ENCODE data around the gene RCCD1. TPM values are rescaled to one million over a fixed set of nuclear protein-coding genes. Genes with fewer than 3 reads are reported as not detected.

RCCD1 gene
- total RNA-seq, 1 experiment from 2014 or later, result 26.1 TPM

DNA sequence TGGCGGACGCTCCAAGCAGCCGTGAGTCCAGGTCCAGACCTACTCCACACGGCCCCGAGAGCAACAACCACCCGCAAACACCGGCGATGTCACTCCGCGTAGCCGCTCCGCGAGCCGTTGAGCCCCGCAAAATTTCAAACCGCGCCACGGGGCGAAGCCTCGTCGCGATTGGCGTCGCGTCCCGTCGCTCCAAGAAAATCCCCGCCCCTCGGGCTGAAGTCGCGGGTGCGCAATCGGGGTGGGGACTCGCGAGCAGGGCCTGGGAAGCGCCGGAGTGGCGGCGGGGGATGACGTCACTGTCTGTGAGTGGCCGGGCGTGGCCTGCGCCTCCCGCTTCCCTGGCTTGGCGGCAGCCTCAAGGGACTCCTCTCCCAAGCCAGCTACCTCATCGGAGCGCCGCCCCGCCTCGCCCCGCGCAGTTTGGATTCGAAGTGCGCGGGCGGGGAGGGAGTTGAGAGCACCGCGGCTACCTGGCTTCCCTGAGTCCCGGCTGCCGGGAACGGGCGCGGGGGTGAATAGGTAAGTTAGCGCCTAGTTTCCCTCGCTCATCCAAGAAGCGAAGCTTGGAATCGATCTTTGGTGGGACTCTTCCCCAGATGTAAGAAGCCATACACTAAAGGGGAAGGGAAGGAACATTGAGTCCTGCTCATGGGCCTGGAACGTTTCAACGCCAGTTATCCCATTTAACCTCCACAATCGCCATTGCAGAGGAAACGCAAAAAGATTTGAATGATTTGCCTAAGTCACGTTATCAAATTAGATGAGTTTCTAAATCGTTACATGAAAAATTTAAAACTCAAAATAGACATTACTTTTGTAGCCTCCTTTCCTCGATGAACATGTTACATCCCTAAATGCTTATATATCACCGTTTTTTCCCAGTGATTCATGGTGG, 40.0 kb downstream of the RCCD1 start, which contains the start of gene PRC1:
Gene PRC1, minus strand, starts transcription at position 119 of the 895 bp plus-strand sequence. Its CDS starts 118 bp downstream, at position 1.
- Histone ChIP-seq H3K36me3 (ENCODE audit: control insufficient read depth, insufficient read depth, low read length) (peaks cover 1% of the 10 kb centered on the region), H3K4me1 (peaks cover 13% of the 10 kb centered on the region), H3K4me3 (ENCODE audit: low read depth, low read length) (peak within 1 kb of the TSS; percentile 83), H3K9me3 (no peaks in the 10 kb centered on the region), H3K27me3 (replicated peaks; ENCODE audit: control insufficient read depth, insufficient read depth, low read length) (no peaks in the 10 kb centered on the region)
- Mint-ChIP-seq H3K27ac (ENCODE audit: unreplicated experiment) (peak within 1 kb of the TSS; percentile 96), H3K4me3 (ENCODE audit: unreplicated experiment) (peak within 1 kb of the TSS; percentile 87), H3K36me3 (ENCODE audit: insufficient read depth, unreplicated experiment) (peaks cover 34% of the 10 kb centered on the region), H3K27me3 (ENCODE audit: insufficient read depth, unreplicated experiment) (no peaks in the 10 kb centered on the region), H3K9me3 (ENCODE audit: unreplicated experiment) (no peaks in the 10 kb centered on the region), H3K4me1 (ENCODE audit: low read depth, unreplicated experiment) (peaks cover 11% of the 10 kb centered on the region)
- peak; percentile 98 to 99 for DNase-seq
- ChIA-PET CTCF (interaction anchor here (0.7 to 1.4 kb wide), 4 partner anchors 27 to 62 kb away, joined by 4 to 9 read pairs (median 6); partner anchors contain the start of genes HDDC3, UNC45A and VPS33B), POLR2A (interaction anchor here (0.6 to 1.2 kb wide), 5 partner anchors 9 to 158 kb away, joined by 4 to 16 read pairs (median 4); partner anchors contain the start of genes HDDC3 and VPS33B)
- intact Hi-C loops (cut with micrococcal nuclease; ENCODE audit: unreplicated experiment), result loop anchor here (2.0 to 5.0 kb wide), 3 partner anchors 28 to 38 kb away; partner anchors contain the start of gene VPS33B
- BruUV-seq (replicated peaks), result TSS peak; percentile 90
- TF ChIP-seq, protein P1, sequence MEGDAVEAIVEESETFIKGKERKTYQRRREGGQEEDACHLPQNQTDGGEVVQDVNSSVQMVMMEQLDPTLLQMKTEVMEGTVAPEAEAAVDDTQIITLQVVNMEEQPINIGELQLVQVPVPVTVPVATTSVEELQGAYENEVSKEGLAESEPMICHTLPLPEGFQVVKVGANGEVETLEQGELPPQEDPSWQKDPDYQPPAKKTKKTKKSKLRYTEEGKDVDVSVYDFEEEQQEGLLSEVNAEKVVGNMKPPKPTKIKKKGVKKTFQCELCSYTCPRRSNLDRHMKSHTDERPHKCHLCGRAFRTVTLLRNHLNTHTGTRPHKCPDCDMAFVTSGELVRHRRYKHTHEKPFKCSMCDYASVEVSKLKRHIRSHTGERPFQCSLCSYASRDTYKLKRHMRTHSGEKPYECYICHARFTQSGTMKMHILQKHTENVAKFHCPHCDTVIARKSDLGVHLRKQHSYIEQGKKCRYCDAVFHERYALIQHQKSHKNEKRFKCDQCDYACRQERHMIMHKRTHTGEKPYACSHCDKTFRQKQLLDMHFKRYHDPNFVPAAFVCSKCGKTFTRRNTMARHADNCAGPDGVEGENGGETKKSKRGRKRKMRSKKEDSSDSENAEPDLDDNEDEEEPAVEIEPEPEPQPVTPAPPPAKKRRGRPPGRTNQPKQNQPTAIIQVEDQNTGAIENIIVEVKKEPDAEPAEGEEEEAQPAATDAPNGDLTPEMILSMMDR (IDR thresholded peaks at IDR 0.05; ENCODE audit: insufficient read depth in 1 of 2, low read depth in 1 of 2, low read length in 1 of 2, severe bottlenecking in 1 of 2, unreplicated experiment in 1 of 2), result no peak

DNA sequence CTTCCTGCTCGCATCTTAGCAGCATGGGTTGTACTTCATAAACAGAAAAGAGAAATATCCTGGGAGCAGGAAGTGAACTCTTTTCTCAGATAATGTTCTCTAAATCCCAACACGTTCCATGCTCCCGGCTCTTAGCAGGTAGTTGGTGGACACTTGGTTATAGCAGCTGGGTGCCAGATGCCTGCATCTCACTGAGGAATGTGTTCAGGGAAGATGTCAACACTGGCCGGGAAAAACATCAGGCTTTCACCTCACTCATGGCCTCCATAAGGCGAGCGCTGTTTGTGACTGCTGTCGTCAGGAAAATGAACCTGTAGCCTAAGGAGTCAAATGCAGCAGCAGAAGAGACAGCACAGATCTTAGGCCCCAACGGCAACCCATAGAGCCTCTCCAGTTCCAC, 44.1 kb downstream of the RCCD1 start:
- CTCF ChIA-PET, result no interaction called here
- Mint-ChIP-seq H3K9me3 (ENCODE audit: unreplicated experiment) (no peaks in the 10 kb centered on the region), H3K4me1 (ENCODE audit: low read depth, unreplicated experiment) (no peaks in the 10 kb centered on the region), H3K27me3 (ENCODE audit: insufficient read depth, unreplicated experiment) (no peaks in the 10 kb centered on the region), H3K36me3 (ENCODE audit: insufficient read depth, unreplicated experiment) (peaks cover 63% of the 10 kb centered on the region), H3K27ac (ENCODE audit: unreplicated experiment) (no peak overlapping the region), H3K4me3 (ENCODE audit: unreplicated experiment) (no peak overlapping the region)
- H3K27me3 ChIP-seq (replicated peaks; ENCODE audit: control insufficient read depth, insufficient read depth, low read length), result no peaks in the 10 kb centered on the region
- no peaks in the 10 kb centered on the region for H3K4me1 ChIP-seq
- no peaks in the 10 kb centered on the region for H3K9me3 ChIP-seq
- DNase-seq, result no peak
- TF ChIP-seq, protein P1 (IDR thresholded peaks at IDR 0.05; ENCODE audit: insufficient read depth in 1 of 2, low read depth in 1 of 2, low read length in 1 of 2, severe bottlenecking in 1 of 2, unreplicated experiment in 1 of 2), result no peak
- H3K4me3 ChIP-seq (ENCODE audit: low read depth, low read length), result no peak overlapping the region
- POLR2A ChIA-PET, result no interaction called here
- no TSS peak for BruUV-seq (replicated peaks)
- peaks cover 3% of the 10 kb centered on the region for H3K36me3 ChIP-seq (ENCODE audit: control insufficient read depth, insufficient read depth, low read length)
- intact Hi-C loops (cut with micrococcal nuclease; ENCODE audit: unreplicated experiment), result no loop called here

DNA sequence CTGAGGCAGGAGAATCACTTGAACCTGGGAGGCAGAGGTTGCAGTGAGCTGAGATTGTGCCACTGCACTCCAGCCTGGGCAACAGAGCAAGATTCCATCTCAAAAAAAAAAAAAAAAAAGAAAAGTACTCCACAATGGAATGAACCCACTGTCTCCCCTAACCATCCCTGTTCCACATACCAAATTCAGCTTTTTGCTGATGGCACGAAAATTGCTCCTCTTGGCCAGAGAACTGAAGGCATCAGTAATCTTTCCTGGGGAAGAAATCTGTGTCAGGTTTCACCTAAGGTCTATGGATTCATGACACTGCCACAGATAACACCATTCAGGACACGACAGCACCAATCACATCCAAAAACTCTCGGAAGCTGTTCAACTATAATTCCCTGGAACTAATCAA, 46.5 kb downstream of the RCCD1 start:
- no peaks in the 10 kb centered on the region for H3K4me1 ChIP-seq
- H3K27me3 Mint-ChIP-seq (ENCODE audit: insufficient read depth, unreplicated experiment), result no peaks in the 10 kb centered on the region
- no peaks in the 10 kb centered on the region for H3K27me3 ChIP-seq (replicated peaks; ENCODE audit: control insufficient read depth, insufficient read depth, low read length)
- H3K27ac Mint-ChIP-seq (ENCODE audit: unreplicated experiment), result no peak overlapping the region
- ChIA-PET CTCF (no interaction called here), POLR2A (interaction anchor here (0.6 to 0.7 kb wide), 2 partner anchors 47 to 174 kb away, joined by 3 to 5 read pairs; partner anchors contain the start of gene RCCD1)
- no peak overlapping the region for H3K4me3 ChIP-seq (ENCODE audit: low read depth, low read length)
- no peaks in the 10 kb centered on the region for H3K4me1 Mint-ChIP-seq (ENCODE audit: low read depth, unreplicated experiment)
- peaks cover 54% of the 10 kb centered on the region for H3K36me3 Mint-ChIP-seq (ENCODE audit: insufficient read depth, unreplicated experiment)
- H3K9me3 Mint-ChIP-seq (ENCODE audit: unreplicated experiment), result no peaks in the 10 kb centered on the region
- peaks cover 3% of the 10 kb centered on the region for H3K36me3 ChIP-seq (ENCODE audit: control insufficient read depth, insufficient read depth, low read length)
- DNase-seq, result no peak
- intact Hi-C loops (cut with micrococcal nuclease; ENCODE audit: unreplicated experiment), result no loop called here
- H3K4me3 Mint-ChIP-seq (ENCODE audit: unreplicated experiment), result no peak overlapping the region
- BruUV-seq (replicated peaks), result no TSS peak
- TF ChIP-seq, protein P1 (IDR thresholded peaks at IDR 0.05; ENCODE audit: insufficient read depth in 1 of 2, low read depth in 1 of 2, low read length in 1 of 2, severe bottlenecking in 1 of 2, unreplicated experiment in 1 of 2), result no peak
- H3K9me3 ChIP-seq, result no peaks in the 10 kb centered on the region

All from Caco-2 (cell line).